Measurements from ENCODE around the gene PRSS53. TPM values are rescaled to one million over a fixed set of nuclear protein-coding genes. Genes with fewer than 3 reads are reported as not detected.

The PRSS53 gene
- total RNA-seq, 6 donors from 2014 or later, result 0.91 to 8.4 (median 3.0) TPM

DNA sequence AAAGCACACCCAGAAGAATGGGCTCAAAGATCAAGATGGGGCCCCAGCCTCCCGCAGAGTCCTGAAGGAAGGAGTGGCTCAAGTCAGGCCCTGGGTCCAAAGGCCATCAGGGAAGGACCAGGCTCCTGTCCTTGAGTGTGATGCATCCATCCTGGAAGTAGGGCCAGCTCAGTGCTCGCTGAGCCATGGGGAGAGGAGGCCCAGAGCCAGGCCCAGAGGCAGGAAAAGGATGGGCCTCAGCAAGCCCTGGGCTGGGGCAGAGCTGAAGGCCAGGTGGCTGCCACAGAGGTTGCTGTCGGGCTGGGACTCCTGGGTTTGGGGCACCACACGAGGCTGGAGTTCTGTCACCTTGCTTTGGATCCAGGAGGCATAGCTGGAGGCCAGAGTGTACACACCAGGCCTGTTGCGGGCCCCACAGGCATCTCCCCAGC is 43.1 kb upstream of the PRSS53 start:
- no peaks in the 10 kb centered on the region for H3K9me3 ChIP-seq
- WGBS, 2 donors, result 85% methylated on average over 2 of the region's 5 CpGs; no CpG with 5 or more reads in 1 of the 2 donors
- H3K4me1 ChIP-seq, result peaks cover 29 to 83% (median 54%) of the 10 kb centered on the region in 4 donors
- ATAC-seq (ENCODE audit: low FRiP score in 2 of 2) (no peak), DNase-seq (no peak)
- H3K27ac ChIP-seq, result peak overlapping the region; percentile 37 to 94 (median 92)
- H3K36me3 ChIP-seq, result peaks cover 0 to 57% (median 38%) of the 10 kb centered on the region in 4 donors
- H3K4me3 ChIP-seq, result no peak overlapping the region
- no peaks in the 10 kb centered on the region for H3K27me3 ChIP-seq
- no peak for TF ChIP-seq POLR2A (IDR thresholded peaks at IDR 0.05)
- no peak for TF ChIP-seq CTCF (IDR thresholded peaks at IDR 0.05)
- no peak for TF ChIP-seq EP300 (IDR thresholded peaks at IDR 0.05)
- TF ChIP-seq POLR2AphosphoS5 (IDR thresholded peaks at IDR 0.05), result no peak

- Histone ChIP-seq H3K4me1 (peaks cover 29 to 88% (median 58%) of the 10 kb centered on the region in 4 donors), H3K36me3 (peaks cover 0 to 59% (median 39%) of the 10 kb centered on the region in 4 donors), H3K9me3 (no peaks in the 10 kb centered on the region), H3K4me3 (no peak overlapping the region), H3K27me3 (no peaks in the 10 kb centered on the region), H3K27ac (peak overlapping the region; percentile 37 to 94 (median 92))
- TF ChIP-seq POLR2A (IDR thresholded peaks at IDR 0.05), result no peak
- TF ChIP-seq CTCF (IDR thresholded peaks at IDR 0.05), result no peak
- no peak for TF ChIP-seq EP300 (IDR thresholded peaks at IDR 0.05)
- DNase-seq (no peak), ATAC-seq (ENCODE audit: low FRiP score in 2 of 2) (no peak)
- 65 to 83% methylated on average over 8 to 11 of the region's 11 CpGs for WGBS, 2 donors
Observed at GRCh38 chr16:31131416-31131815, 42.7 kb upstream of the PRSS53 start.

GRCh38 chr16:31130899-31131298 is 42.2 kb upstream of the PRSS53 start:
- Histone ChIP-seq H3K4me3 (peak overlapping the region in 1 of 4 donors; percentile 17), H3K27ac (peak overlapping the region; percentile 91 to 94 (median 92)), H3K36me3 (peaks cover 0 to 63% (median 39%) of the 10 kb centered on the region in 4 donors), H3K4me1 (peaks cover 29 to 85% (median 59%) of the 10 kb centered on the region in 4 donors), H3K9me3 (no peaks in the 10 kb centered on the region), H3K27me3 (no peaks in the 10 kb centered on the region)
- DNase-seq (peak; percentile 90 to 94), ATAC-seq (ENCODE audit: low FRiP score in 2 of 2) (peak; percentile 5 to 79)
- 72 to 85% methylated on average over 2 to 6 of the region's 6 CpGs for WGBS, 2 donors
- peak in 1 of 4 donors; percentile 17 for TF ChIP-seq EP300 (IDR thresholded peaks at IDR 0.05)
- TF ChIP-seq CTCF (IDR thresholded peaks at IDR 0.05), result no peak
- TF ChIP-seq POLR2AphosphoS5 (IDR thresholded peaks at IDR 0.05), result peak; percentile 54
- TF ChIP-seq POLR2A (IDR thresholded peaks at IDR 0.05), result peak in 1 of 4 donors; percentile 43

- peak overlapping the region; percentile 91 to 94 (median 92) for H3K27ac ChIP-seq
- H3K9me3 ChIP-seq, result no peaks in the 10 kb centered on the region
- no peaks in the 10 kb centered on the region for H3K27me3 ChIP-seq
- H3K4me1 ChIP-seq, result peaks cover 29 to 82% (median 58%) of the 10 kb centered on the region in 4 donors
- H3K4me3 ChIP-seq, result peak overlapping the region in 1 of 4 donors; percentile 17
- ATAC-seq (ENCODE audit: low FRiP score in 2 of 2) (peak in 1 of 2 donors; percentile 1), DNase-seq (peak; percentile 59 to 79)
- TF ChIP-seq POLR2AphosphoS5 (IDR thresholded peaks at IDR 0.05) (no peak), EP300 (IDR thresholded peaks at IDR 0.05) (peak in 1 of 4 donors; percentile 1), CTCF (IDR thresholded peaks at IDR 0.05) (no peak), POLR2A (IDR thresholded peaks at IDR 0.05) (no peak)
- 40 to 59% methylated on average over 1 to 10 of the region's 10 CpGs for WGBS, 2 donors
- H3K36me3 ChIP-seq, result peaks cover 0 to 66% (median 39%) of the 10 kb centered on the region in 4 donors
Observed at GRCh38 chr16:31130336-31130891, 41.7 kb upstream of the PRSS53 start.

Data from upper lobe of left lung (tissue), 6 donors.